Activated CD4-positive, CD25-positive, alpha-beta regulatory T cell treated with anti-CD3 and anti-CD28 coated beads, Interleukin-2, amount 50 U/mL, for 24 hours (primary cell): ENCODE results near the gene GRM7.
"Not testable (repeated sequence)": the region's sequence is repeated elsewhere in the genome, so short reads cannot be mapped to it uniquely, and the experiment has no call there.

ENCODE experiments used
- ATAC-seq, 2 donors: fragments of 150-1000 bp; cut with Tn5 transposase; one replicate each; pipeline ENCODE4 v1.10.0; 2021; ENCODE audit warnings: mild to moderate bottlenecking in 1 of 2, moderate library complexity in 1 of 2

Gene GRM7

DNA sequence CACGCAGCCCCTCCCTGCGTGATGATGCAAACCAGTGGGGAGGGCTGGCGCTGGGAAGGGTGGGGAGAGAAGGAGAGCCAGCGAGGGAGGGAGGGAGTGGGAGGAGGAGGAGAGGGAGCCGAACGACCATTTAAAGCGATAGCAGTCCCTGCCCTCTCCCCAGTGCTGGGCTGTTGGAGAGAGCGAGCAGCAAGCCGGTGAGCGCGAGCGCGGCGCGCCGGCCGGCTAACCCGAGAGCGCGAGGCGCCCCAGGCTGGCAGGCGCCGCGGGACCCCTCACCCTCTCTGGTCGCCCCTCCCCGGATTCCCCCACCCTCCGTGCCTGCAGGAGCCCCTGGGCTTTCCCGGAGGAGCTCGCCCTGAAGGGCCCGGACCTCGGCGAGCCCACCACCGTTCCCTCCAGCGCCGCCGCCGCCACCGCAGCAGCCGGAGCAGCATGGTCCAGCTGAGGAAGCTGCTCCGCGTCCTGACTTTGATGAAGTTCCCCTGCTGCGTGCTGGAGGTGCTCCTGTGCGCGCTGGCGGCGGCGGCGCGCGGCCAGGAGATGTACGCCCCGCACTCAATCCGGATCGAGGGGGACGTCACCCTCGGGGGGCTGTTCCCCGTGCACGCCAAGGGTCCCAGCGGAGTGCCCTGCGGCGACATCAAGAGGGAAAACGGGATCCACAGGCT lies at the start of gene GRM7:
TSS of gene GRM7 (plus strand) at position 162 of the 671 bp plus-strand sequence.
- ATAC-seq, result no peak

DNA sequence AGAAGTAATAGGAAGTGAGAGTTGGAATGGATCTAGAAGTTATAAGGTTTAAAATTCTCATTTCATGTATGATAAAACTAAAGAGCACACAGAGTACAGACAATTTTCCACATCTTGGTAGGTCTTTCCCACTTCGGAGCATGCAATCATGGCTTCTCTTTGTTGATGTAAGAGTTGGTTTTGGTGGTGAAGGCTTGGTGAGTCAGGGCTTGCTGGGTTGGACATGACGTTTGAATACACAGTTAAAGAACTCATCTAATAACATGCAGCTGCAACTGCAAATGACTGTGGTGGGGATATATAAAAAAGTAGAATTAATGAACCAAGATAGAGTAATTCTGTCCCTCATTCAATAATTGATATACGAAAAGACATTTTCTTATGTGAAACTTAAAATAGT lies 39.5 kb upstream of the GRM7 start:
- no peak for ATAC-seq

- ATAC-seq, result no peak
Measured at GRCh38 chr3:6825524-6825923, 35.4 kb upstream of the GRM7 start.

GRCh38 chr3:6827453-6827852 lies 33.5 kb upstream of the GRM7 start:
- ATAC-seq, result no peak

DNA sequence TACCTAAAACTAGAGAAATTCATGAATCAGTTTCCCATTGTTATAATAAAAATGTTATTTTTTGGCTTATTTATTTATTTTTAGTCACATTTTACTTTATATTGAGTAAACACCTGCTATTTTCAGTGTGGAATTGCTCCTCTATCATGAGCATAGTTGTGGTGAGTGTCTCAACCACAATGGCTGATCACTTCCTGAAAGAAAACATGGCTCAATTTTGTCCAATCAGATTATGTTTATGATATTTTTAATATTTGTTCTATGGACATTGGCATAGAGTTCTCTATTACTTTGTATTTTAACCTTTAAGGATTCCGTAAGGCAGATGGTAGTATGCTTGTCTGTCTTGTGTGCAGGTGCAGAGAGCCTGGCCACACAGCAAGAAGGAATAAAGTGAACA lies 16.2 kb upstream of the GRM7 start:
- no peak for ATAC-seq

GRCh38 chr3:6854184-6854583 lies 6.7 kb upstream of the GRM7 start:
- no peak for ATAC-seq

DNA sequence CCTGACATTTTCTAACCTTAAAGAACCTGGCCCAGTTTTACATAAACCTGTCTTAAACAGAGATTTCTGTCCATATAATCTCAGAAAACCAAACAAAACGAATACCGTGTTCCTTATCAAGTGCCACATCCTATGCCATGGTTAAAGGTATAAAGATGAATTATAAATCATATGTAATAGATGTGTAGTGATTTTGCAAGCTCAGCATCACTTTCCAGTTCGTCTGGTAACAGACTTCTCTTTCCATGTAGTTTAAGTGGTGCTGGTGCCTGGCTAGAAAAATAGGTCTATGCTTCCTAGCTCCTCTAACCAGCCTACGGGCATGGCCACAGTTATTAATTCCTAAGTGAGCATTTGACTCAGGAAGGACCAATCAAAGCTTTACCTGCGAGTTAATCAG lies 3.4 kb upstream of the GRM7 start:
- ATAC-seq, result no peak

DNA sequence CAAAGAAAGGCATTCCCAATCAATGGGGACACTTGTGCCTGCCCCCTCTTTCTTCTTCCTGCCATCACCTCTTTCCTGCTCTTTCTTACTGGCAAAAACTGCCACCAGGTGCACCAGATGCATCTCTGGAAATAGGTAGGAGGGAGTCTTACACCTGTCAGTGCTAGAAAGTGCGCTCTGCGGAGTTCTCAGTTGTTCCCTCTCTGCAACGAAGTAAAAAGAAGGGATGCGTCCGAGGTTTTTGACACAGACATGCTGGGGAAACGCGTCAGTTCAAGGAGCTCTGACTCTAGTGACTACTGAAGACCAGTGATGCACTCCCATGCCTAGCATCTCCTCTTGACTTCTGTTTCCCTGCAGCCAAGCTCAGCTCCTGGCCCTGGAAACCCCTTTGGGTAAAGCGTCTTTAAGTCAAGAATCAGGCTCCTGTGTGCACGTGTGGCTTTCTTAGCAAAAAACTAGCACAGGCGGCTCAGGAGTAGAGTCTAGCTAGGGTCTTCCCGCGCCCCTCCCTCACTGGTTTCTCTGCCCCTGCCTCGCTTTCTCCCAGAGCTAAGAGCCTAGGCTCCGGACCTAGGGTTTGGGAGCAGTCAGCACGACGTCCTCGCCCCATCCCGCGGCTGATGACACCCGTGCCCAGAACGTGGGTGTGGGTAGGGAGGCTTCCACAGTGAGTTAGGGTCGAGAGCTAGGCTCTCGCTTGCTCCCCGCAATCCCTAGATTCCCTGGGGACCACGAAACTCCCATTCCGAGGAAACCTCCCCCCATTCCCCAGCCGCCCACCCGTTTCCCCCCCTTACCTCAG lies 564 bp upstream of the GRM7 start:
- ATAC-seq, result no peak

DNA sequence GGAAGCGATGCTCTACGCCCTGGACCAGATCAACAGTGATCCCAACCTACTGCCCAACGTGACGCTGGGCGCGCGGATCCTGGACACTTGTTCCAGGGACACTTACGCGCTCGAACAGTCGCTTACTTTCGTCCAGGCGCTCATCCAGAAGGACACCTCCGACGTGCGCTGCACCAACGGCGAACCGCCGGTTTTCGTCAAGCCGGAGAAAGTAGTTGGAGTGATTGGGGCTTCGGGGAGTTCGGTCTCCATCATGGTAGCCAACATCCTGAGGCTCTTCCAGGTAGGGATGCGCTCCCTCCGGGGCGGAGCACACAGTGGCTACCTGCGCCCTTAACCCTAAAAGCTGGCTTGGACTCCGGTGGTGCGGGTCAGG lies 698 bp downstream of the GRM7 start:
- no peak for ATAC-seq

DNA sequence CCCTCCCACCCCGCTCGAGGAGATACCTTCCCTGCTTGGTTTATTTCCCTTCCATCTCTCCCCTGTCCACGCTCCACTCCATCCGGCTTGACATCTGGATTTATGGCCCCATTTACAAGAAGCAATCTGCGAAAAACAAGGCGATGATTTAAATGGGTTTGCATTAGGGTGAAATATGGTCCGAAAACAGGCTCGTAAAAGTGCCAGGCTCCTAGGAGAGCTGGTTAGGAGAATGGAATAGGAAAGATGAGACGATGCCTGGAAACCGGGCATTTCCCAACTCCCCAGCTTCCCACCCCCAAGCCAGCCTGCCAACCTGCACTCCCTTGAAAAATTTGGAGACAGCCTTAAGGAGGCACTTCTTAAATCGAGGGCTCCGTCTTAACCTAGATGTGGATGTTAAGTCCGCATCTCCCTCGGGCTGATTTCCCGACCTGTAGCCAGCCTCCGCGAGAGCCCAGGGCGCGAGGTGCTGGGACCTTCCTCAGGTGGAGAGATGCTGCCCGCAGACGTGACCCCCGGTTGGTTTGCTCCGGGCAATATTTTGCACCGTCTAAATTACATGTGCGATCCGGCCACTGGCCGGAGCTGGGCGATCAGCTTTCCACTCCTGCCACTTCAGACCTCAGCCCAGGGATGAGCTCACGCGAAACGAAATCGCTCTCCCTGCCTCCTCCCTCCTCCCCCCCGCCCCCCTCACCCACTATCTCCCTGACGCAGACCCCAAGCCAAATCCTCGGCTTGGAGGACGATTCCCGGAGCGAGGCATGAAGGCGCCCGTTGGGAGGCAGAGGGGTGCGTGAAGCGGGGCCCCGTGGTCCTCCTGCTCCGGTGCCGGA lies 1.3 kb downstream of the GRM7 start:
- ATAC-seq, result no peak

GRCh38 chr3:6862880-6863195 lies 1.9 kb downstream of the GRM7 start:
- no peak for ATAC-seq

DNA sequence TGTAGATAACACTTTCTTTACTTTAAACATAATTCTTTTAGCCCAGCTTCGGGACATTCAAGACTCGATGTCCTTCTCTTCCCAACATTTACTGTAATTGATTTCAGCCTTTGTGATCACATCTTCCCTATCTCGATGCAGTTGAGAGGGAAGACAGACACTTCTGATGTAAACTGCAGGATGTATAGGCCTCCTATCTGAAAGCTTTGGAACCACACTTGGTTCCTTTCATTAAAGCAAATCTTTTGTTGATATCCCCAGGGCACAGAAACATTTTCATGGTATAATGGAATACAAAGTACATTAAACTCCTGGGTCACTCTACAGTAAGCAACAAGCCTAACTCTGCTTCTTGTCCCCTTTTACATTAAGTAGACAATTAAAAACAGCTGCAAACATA lies 6.4 kb downstream of the GRM7 start:
- ATAC-seq, result no peak

DNA sequence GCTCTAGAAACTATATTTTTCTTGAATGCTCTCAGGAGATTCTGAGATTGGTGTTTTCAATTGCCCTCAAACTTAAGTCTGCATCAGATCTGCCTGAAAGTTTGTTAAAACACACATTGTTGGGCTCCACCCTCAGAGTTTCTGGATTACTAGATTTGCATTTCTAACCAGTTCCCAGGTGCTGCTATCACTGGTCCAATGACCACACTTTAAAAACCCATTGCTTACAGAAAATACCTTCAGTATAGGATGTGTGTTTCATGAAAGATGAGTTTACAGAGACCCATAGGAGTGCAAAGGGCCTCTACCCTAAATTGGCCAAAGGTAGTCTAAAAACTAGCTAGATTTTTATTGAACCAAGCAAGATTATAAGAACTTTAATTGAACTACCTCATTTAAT lies 17.8 kb downstream of the GRM7 start:
- ATAC-seq, result no peak

- ATAC-seq, result no peak
Measured at GRCh38 chr3:6912240-6912639, 51.3 kb downstream of the GRM7 start.

GRCh38 chr3:6915898-6916297 lies 55.0 kb downstream of the GRM7 start:
- ATAC-seq, result no peak

DNA sequence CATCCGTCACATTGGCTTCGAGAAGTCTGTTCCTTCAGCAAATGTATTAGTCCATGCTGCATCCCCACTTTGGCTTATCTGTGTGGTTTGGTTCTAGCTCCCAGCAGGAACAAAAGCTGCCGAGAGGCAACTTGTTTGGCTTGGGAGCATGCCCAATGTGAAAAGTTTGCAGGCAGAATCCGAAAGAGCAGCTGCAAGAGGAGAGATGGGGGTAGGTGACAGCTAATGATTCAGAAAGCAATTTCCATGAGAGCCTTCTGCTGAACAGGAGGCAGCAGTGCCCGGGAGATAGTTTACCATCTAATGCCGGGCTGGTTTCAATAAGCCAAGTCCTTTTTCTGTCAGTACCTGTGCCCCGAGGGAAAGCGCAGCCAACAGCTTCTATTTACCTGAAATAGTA lies 60.2 kb downstream of the GRM7 start:
- no peak for ATAC-seq

DNA sequence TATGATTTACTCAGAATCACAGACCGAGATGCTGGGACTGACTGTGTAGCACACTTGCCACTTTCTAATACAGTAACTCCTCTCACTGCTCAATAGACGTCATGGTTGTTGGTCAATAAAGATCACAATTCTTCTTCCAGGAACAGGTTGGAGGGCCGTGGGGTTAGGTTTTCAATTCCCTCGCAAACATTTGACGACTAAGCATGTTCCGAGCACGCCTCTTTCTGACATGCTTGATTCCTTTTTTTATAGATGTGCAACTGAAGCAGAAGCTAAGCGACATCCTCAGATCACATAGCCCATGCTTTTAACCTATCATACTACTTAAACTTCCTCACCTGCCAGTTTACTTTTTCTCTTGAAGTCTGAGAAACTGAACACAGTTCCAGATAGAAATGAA lies 61.0 kb downstream of the GRM7 start:
- ATAC-seq, result no peak

DNA sequence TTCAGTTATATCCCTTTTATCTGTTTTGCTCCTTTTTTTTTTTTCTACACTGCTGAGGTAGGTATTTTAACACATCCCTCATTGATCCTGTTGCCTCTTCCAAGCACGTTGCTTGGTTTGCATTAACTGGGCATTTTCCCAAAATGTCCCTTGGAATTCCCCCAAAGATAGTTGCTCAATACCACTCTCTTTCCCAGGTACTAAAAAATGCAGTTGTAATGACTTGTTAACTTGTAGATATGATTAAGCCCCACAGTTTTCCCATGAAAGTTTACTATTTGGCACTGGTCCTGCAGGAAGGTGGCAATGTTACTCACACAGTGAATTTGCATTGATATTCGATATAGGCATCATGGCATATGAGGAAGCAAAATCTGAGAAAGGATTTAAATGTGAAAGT lies 67.1 kb downstream of the GRM7 start:
- ATAC-seq, result no peak

DNA sequence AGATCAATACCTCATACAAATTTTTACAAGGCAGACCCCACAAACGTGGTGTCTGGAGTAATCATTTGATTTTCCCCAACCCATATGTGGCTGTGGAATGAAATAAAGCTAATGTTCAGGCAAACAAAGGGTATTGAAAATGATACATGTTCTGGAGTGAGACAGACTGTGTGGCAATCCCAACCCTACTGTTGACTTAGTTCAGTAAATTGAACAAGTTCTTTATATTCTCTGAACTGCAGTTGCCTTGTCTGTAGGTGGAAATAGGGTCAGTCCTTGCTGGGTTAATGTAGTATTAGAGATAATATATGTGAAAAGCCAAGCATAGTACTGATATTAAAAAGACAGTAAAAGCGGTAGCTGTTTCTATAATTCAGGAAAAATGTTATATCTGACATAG lies 69.0 kb downstream of the GRM7 start:
- ATAC-seq, result no peak

- ATAC-seq, result not testable (repeated sequence)
Measured at GRCh38 chr3:6935418-6935817, 74.5 kb downstream of the GRM7 start.

- no peak for ATAC-seq
Measured at GRCh38 chr3:6935970-6936369, 75.1 kb downstream of the GRM7 start.

DNA sequence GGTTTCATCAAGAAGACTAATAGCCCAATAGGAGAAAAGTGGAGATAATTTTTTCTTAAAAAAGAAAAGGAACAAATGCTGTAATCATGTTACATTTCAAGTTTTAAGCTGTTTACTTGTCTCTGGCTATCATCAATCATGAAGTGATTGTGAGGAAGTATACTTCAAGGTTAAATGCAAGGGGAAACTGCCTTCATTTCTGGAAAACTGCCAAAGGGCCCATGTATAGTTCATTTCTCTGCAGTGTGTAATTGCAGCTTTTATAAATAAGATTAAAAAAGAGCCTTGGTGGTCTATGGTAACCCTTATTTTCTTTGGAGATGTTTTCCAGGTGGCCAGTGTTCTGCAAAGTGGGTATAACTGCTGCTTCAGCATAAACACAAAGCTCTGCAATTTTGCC lies 101.9 kb downstream of the GRM7 start:
- ATAC-seq, result no peak

DNA sequence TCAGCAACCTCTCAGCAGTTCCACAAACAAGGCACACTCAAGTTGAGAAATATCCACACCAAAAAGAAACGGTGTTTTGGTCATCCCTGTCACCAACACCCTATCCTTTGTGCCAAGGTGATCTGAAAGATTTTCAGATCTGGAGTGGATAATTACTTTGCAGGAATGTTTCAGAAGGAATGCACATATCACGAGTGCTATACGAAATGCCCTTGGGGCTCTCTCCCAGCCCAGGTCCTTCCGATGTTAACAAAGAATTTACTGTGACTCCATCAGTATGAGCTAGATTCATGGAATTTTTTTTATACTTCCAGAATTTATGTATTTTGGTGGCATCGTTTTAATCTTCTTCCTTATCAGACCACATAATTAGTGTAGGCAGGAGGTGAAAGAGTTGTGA lies 105.0 kb downstream of the GRM7 start:
- no peak for ATAC-seq

GRCh38 chr3:6971933-6972332 lies 111.0 kb downstream of the GRM7 start:
- ATAC-seq, result no peak
